Hepatocyte (in vitro differentiated cells): Measurements from ENCODE around the gene WNT1.

Experiments used
- EZH2phosphoT487 ChIP-seq: fragments of 200-600 bp; sonication (generic); IDR thresholded peaks from one replicate; pipeline ENCODE4 v1.6.1; 2018; ENCODE audit warnings: antibody characterized with exemption, mild to moderate bottlenecking, low read depth, moderate library complexity; ENCODE audit not compliant: unreplicated experiment, severe bottlenecking
- TF ChIP-seq, protein P1 (sequence below): fragments of 200-600 bp; sonication (generic); IDR thresholded peaks from 2 replicates; pipeline ENCODE4 v1.5.1; 2016; ENCODE audit warnings: antibody characterized with exemption, mild to moderate bottlenecking; ENCODE audit not compliant: poor library complexity

DNA sequence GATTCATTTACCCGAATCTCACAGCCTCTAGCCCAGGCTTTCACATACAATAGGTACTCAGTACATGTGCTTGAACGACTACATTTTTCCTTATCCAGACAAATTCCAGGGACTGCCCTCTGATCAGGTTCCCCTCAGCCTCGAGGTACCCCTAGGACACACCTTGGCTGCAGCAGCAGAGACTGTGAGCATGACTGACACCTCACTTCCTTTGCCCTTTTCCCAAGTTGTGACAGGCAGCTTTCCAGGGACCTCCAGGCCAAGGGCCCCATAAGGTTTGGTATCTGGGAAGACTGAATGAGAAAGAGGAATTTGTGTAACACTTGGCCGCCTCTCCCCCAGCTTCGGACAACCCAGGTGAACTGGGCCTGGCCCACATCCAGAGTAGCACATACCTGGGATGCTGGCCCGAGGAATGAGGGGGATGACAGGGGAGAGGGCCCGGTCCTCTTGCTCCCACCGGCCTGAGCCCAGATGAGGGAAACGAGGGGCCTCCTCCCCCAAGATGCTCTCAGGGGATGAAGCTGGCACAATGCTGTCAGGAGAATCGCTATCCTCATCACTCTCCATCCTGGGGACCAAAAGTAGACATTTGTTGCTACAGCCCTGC, 50.6 kb downstream of the WNT1 start:
- TF ChIP-seq, protein P1, sequence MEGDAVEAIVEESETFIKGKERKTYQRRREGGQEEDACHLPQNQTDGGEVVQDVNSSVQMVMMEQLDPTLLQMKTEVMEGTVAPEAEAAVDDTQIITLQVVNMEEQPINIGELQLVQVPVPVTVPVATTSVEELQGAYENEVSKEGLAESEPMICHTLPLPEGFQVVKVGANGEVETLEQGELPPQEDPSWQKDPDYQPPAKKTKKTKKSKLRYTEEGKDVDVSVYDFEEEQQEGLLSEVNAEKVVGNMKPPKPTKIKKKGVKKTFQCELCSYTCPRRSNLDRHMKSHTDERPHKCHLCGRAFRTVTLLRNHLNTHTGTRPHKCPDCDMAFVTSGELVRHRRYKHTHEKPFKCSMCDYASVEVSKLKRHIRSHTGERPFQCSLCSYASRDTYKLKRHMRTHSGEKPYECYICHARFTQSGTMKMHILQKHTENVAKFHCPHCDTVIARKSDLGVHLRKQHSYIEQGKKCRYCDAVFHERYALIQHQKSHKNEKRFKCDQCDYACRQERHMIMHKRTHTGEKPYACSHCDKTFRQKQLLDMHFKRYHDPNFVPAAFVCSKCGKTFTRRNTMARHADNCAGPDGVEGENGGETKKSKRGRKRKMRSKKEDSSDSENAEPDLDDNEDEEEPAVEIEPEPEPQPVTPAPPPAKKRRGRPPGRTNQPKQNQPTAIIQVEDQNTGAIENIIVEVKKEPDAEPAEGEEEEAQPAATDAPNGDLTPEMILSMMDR = no peak
- TF ChIP-seq EZH2phosphoT487 = no peak
